Natural killer cell (primary cell): ENCODE data around the gene DPH2. TPM values are rescaled to one million over a fixed set of nuclear protein-coding genes. Genes with fewer than 3 reads are reported as not detected.

Source experiments
- ATAC-seq, 3 donors: fragments of 150-1000 bp in 2 of 3; fragments of 200-7000 bp in 1 of 3; cut with Tn5 transposase; 1 replicate in 1 of 3; 2 replicates in 2 of 3; pipeline ENCODE4 v1.10.0; 2021; ENCODE audit warnings: mild to moderate bottlenecking in 2 of 3, moderate library complexity in 2 of 3
- DNase-seq, 2 donors: peaks; one replicate each; pipeline versions ENCODE4 v3.0.0 to v3.0.0-alpha.2; 2013 to 2021; ENCODE audit warnings: mixed read lengths in 1 of 2
- H3K27ac ChIP-seq: one replicate; pipeline ENCODE4 v1.5.1; 2013; ENCODE audit warnings: mild to moderate bottlenecking, low read length
- H3K27me3 ChIP-seq: one replicate; pipeline ENCODE4 v1.6.1; 2013; ENCODE audit warnings: low read length; ENCODE audit not compliant: control insufficient read depth, insufficient read depth
- H3K36me3 ChIP-seq: one replicate; pipeline ENCODE4 v1.6.1; 2013; ENCODE audit warnings: low read length; ENCODE audit not compliant: control insufficient read depth, insufficient read depth
- H3K4me1 ChIP-seq: one replicate; pipeline ENCODE4 v1.6.1; 2013; ENCODE audit warnings: low read length; ENCODE audit not compliant: control insufficient read depth, insufficient read depth
- H3K4me3 ChIP-seq: one replicate; pipeline ENCODE4 v1.5.1; 2013; ENCODE audit warnings: low read length
- H3K9me3 ChIP-seq: one replicate; pipeline ENCODE4 v1.6.1; 2013; ENCODE audit warnings: low read length; ENCODE audit not compliant: control insufficient read depth, insufficient read depth
- H3K27ac Mint-ChIP-seq, 2 donors: one replicate each; pipeline ENCODE4 v1.8.0; 2022; ENCODE audit warnings: mild to moderate bottlenecking in 2 of 2, mixed read lengths in 2 of 2, moderate library complexity in 1 of 2
- H3K27me3 Mint-ChIP-seq, 2 donors: one replicate each; pipeline ENCODE4 v1.8.0; 2022; ENCODE audit warnings: low read depth in 2 of 2, mixed read lengths in 2 of 2
- H3K36me3 Mint-ChIP-seq: one replicate; pipeline ENCODE4 v1.8.0; 2022; ENCODE audit warnings: mixed read lengths
- H3K4me1 Mint-ChIP-seq, 2 donors: one replicate each; pipeline ENCODE4 v1.8.0; 2022; ENCODE audit warnings: mixed read lengths in 2 of 2
- H3K4me3 Mint-ChIP-seq: one replicate; pipeline ENCODE4 v1.8.0; 2022; ENCODE audit warnings: mild to moderate bottlenecking, moderate library complexity, mixed read lengths
- H3K9me3 Mint-ChIP-seq, 2 donors: one replicate each; pipeline ENCODE4 v1.8.0; 2022; ENCODE audit warnings: mixed read lengths in 2 of 2
- CTCF ChIP-seq: fragments of 200-600 bp; IDR thresholded peaks from one replicate; pipeline ENCODE4 v1.8.0; 2022; ENCODE audit warnings: antibody characterized with exemption
- WGBS: methylation state at CpG from one replicate; pipeline ENCODE4 v1.1.7; 2013; ENCODE audit warnings: missing lambda C conversion rate; ENCODE audit not compliant: insufficient coverage; 5-methylcytosine and 5-hydroxymethylcytosine counted together
- intact Hi-C: fragments of 100-400 bp; cut with micrococcal nuclease; formaldehyde crosslinking; loops from one replicate; pipeline ENCODE4 v1.14.2; 2022
- total RNA-seq, 4 donors: library from RNA; stranded (reverse); fragments of 120-200 nt in 1 of 4; gene quantifications; one replicate each; pipeline versions ENCODE4 v1.2.3 to v1.2.4, GENCODE V29; 2013 to 2022

DPH2 gene
- total RNA-seq, 3 donors from 2014 or later (not counting 1 experiment from before 2014, with no cell fraction given): 18.2 to 27.3 (median 18.8) TPM

- intact Hi-C loops: no loop called here
- peaks cover 0 to 16% of the 10 kb centered on the region in 2 donors for H3K4me1 Mint-ChIP-seq
- TF ChIP-seq CTCF: no peak
- no peak overlapping the region for H3K4me3 Mint-ChIP-seq
- H3K27me3 ChIP-seq: peaks cover 26% of the 10 kb centered on the region
- DNase-seq: peak in 1 of 2 donors; percentile 31
- 95% methylated on average over 10 of the region's 10 CpGs for WGBS
- no peak overlapping the region for H3K27ac ChIP-seq
- H3K4me1 ChIP-seq: peaks cover 21% of the 10 kb centered on the region
- no peaks in the 10 kb centered on the region for H3K9me3 Mint-ChIP-seq
- ATAC-seq: no peak
- H3K36me3 ChIP-seq: no peaks in the 10 kb centered on the region
- peaks cover 19 to 21% of the 10 kb centered on the region in 2 donors for H3K27me3 Mint-ChIP-seq
- no peaks in the 10 kb centered on the region for H3K9me3 ChIP-seq
- no peaks in the 10 kb centered on the region for H3K36me3 Mint-ChIP-seq
- no peak overlapping the region for H3K4me3 ChIP-seq
- no peak overlapping the region for H3K27ac Mint-ChIP-seq
Measured at GRCh38 chr1:43930168-43930948, 39.5 kb upstream of the DPH2 start.

- peaks cover 19 to 26% of the 10 kb centered on the region in 2 donors for H3K27me3 Mint-ChIP-seq
- intact Hi-C loops: no loop called here
- H3K4me3 ChIP-seq: no peak overlapping the region
- no peak overlapping the region for H3K4me3 Mint-ChIP-seq
- H3K27ac Mint-ChIP-seq: no peak overlapping the region
- H3K9me3 Mint-ChIP-seq: no peaks in the 10 kb centered on the region
- DNase-seq (no peak), ATAC-seq (no peak)
- no peaks in the 10 kb centered on the region for H3K9me3 ChIP-seq
- H3K4me1 Mint-ChIP-seq: peaks cover 0 to 16% of the 10 kb centered on the region in 2 donors
- 87% methylated on average over 4 of the region's 4 CpGs for WGBS
- TF ChIP-seq CTCF: no peak
- H3K27me3 ChIP-seq: peaks cover 31% of the 10 kb centered on the region
- H3K4me1 ChIP-seq: peaks cover 25% of the 10 kb centered on the region
- no peaks in the 10 kb centered on the region for H3K36me3 Mint-ChIP-seq
- no peaks in the 10 kb centered on the region for H3K36me3 ChIP-seq
- H3K27ac ChIP-seq: no peak overlapping the region
Measured at GRCh38 chr1:43930949-43931275, 38.9 kb upstream of the DPH2 start.

GRCh38 chr1:43931711-43932660, 37.8 kb upstream of the DPH2 start:
- Mint-ChIP-seq H3K36me3 (no peaks in the 10 kb centered on the region), H3K4me3 (no peak overlapping the region), H3K4me1 (peaks cover 0 to 19% of the 10 kb centered on the region in 2 donors), H3K9me3 (no peaks in the 10 kb centered on the region), H3K27me3 (peaks cover 19 to 26% of the 10 kb centered on the region in 2 donors), H3K27ac (no peak overlapping the region)
- H3K27me3 ChIP-seq: peaks cover 31% of the 10 kb centered on the region
- 87% methylated on average over 12 of the region's 13 CpGs for WGBS
- no peaks in the 10 kb centered on the region for H3K36me3 ChIP-seq
- DNase-seq: no peak
- no peak overlapping the region for H3K4me3 ChIP-seq
- intact Hi-C loops: no loop called here
- H3K9me3 ChIP-seq: no peaks in the 10 kb centered on the region
- no peak overlapping the region for H3K27ac ChIP-seq
- TF ChIP-seq CTCF: no peak
- no peak for ATAC-seq
- peaks cover 30% of the 10 kb centered on the region for H3K4me1 ChIP-seq
